Activated T-cell treated with anti-CD3 and anti-CD28 coated beads, Interleukin-2, amount 50 U/mL, for 72 hours (primary cell): ENCODE results near the gene COX6B1. TPM values are rescaled to one million over a fixed set of nuclear protein-coding genes. Genes with fewer than 3 reads are reported as not detected.
"Not testable (repeated sequence)": the region's sequence is repeated elsewhere in the genome, so short reads cannot be mapped to it uniquely, and the experiment has no call there.

ENCODE experiments used
- ATAC-seq, 2 donors: fragments of 150-1000 bp; cut with Tn5 transposase; replicated peaks in 1 of 2; 2 replicates each; pipeline ENCODE4 v1.10.0; 2021; ENCODE audit warnings: moderate library complexity in 2 of 2, mild to moderate bottlenecking in 1 of 2
- DNase-seq, 2 donors: peaks; one replicate each; pipeline ENCODE4 v3.0.0; 2021 to 2022; ENCODE audit warnings: mixed read lengths in 1 of 2
- H3K27ac Mint-ChIP-seq: one replicate; pipeline ENCODE4 v1.8.0; 2022; ENCODE audit warnings: mild to moderate bottlenecking, moderate library complexity, mixed read lengths
- H3K27me3 Mint-ChIP-seq: one replicate; pipeline ENCODE4 v1.8.0; 2022; ENCODE audit warnings: low read depth, mixed read lengths
- H3K36me3 Mint-ChIP-seq, 2 donors: one replicate each; pipeline ENCODE4 v1.8.0; 2022; ENCODE audit warnings: mixed read lengths in 2 of 2, mild to moderate bottlenecking in 1 of 2; ENCODE audit not compliant: insufficient read depth in 2 of 2
- H3K4me1 Mint-ChIP-seq: one replicate; pipeline ENCODE4 v1.8.0; 2022; ENCODE audit warnings: low read depth, mixed read lengths
- H3K4me3 Mint-ChIP-seq, 2 donors: one replicate each; pipeline ENCODE4 v1.8.0; 2022; ENCODE audit warnings: mild to moderate bottlenecking in 2 of 2, mixed read lengths in 2 of 2, moderate library complexity in 2 of 2
- H3K9me3 Mint-ChIP-seq, 2 donors: one replicate each; pipeline ENCODE4 v1.8.0; 2022; ENCODE audit warnings: mixed read lengths in 2 of 2
- total RNA-seq, 2 donors: library from RNA; stranded (reverse); gene quantifications; one replicate each; pipeline ENCODE4 v1.2.3, GENCODE V29; 2022

Gene COX6B1
- total RNA-seq, 2 donors from 2014 or later, result 277 to 288 TPM

DNA sequence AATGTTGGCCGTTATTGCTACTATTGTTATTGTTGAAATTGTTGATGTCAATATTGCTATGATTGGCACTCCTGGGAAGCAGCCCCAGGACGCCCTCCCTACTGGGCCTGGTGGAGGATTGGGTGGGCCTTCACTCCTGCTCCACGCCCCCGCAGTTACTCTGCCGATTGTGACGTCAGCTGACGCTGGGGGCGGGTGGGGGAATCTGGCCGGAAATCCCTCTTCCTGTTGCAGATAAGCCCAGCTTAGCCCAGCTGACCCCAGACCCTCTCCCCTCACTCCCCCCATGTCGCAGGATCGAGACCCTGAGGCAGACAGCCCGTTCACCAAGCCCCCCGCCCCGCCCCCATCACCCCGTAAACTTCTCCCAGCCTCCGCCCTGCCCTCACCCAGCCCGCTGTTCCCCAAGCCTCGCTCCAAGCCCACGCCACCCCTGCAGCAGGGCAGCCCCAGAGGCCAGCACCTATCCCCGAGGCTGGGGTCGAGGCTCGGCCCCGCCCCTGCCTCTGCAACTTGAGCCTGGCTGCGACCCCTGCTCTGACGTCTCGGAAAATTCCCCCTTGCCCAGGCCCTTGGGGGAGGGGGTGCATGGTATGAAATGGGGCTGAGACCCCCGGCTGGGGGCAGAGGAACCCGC is 6.5 kb upstream of the COX6B1 start, which contains the start of gene ETV2:
Gene ETV2, plus strand, starts transcription at position 231 of the 637 bp plus-strand sequence. CDS start 716 bp downstream, outside the sequence.
- peaks cover 0 to 1% of the 10 kb centered on the region in 2 donors for H3K36me3 Mint-ChIP-seq
- peak within 1 kb of the TSS; percentile 38 for H3K27ac Mint-ChIP-seq
- DNase-seq (peak; percentile 53 to 69), ATAC-seq (no peak)
- no peaks in the 10 kb centered on the region for H3K27me3 Mint-ChIP-seq
- H3K4me1 Mint-ChIP-seq, result peaks cover 35% of the 10 kb centered on the region
- peak within 1 kb of the TSS; percentile 91 to 92 for H3K4me3 Mint-ChIP-seq
- no peaks in the 10 kb centered on the region for H3K9me3 Mint-ChIP-seq

DNA sequence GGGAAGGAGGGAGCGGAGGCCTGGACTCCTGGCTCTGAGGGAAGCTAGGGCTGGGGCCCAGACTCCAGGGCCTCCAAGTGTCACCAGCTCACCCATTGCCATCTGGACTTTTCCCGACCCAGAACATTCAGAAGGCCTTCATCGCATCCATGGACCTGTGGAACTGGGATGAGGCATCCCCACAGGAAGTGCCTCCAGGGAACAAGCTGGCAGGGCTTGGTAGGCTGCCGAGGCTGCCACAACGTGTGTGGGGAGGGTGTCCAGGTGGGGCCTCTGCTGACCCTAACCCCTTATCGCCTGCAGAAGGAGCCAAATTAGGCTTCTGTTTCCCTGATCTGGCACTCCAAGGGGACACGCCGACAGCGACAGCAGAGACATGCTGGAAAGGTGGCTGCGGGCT is 5.8 kb upstream of the COX6B1 start:
- ATAC-seq (no peak), DNase-seq (no peak)
- Mint-ChIP-seq H3K9me3 (no peaks in the 10 kb centered on the region), H3K36me3 (peaks cover 0 to 1% of the 10 kb centered on the region in 2 donors), H3K4me3 (peak overlapping the region; percentile 91 to 92), H3K4me1 (peaks cover 37% of the 10 kb centered on the region), H3K27me3 (no peaks in the 10 kb centered on the region), H3K27ac (no peak overlapping the region)

DNA sequence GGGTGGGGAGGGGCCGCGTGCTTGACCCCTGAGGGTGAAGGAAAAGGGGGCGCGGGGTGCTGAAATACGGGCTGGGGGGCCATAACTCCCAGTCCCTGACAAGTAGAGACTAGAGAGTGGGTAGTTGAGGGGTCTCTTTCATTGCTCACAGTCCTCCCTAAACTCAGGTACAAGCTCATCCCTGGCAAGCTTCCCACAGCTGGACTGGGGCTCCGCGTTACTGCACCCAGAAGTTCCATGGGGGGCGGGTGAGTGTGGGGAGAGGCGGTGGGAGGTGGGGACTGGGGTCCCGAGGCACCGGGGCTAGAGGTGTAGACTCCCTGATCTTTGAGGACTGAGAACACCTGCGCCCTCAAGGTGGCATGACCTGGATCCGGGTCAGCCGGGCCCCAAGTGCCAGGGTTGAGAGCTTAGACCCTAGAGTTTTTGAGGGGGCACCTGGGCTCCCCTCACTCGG is 5.3 kb upstream of the COX6B1 start:
- DNase-seq (no peak), ATAC-seq (no peak)
- Mint-ChIP-seq H3K27me3 (no peaks in the 10 kb centered on the region), H3K36me3 (peaks cover 0 to 1% of the 10 kb centered on the region in 2 donors), H3K9me3 (no peaks in the 10 kb centered on the region), H3K4me1 (peaks cover 37% of the 10 kb centered on the region), H3K4me3 (peak overlapping the region; percentile 91 to 92), H3K27ac (no peak overlapping the region)

DNA sequence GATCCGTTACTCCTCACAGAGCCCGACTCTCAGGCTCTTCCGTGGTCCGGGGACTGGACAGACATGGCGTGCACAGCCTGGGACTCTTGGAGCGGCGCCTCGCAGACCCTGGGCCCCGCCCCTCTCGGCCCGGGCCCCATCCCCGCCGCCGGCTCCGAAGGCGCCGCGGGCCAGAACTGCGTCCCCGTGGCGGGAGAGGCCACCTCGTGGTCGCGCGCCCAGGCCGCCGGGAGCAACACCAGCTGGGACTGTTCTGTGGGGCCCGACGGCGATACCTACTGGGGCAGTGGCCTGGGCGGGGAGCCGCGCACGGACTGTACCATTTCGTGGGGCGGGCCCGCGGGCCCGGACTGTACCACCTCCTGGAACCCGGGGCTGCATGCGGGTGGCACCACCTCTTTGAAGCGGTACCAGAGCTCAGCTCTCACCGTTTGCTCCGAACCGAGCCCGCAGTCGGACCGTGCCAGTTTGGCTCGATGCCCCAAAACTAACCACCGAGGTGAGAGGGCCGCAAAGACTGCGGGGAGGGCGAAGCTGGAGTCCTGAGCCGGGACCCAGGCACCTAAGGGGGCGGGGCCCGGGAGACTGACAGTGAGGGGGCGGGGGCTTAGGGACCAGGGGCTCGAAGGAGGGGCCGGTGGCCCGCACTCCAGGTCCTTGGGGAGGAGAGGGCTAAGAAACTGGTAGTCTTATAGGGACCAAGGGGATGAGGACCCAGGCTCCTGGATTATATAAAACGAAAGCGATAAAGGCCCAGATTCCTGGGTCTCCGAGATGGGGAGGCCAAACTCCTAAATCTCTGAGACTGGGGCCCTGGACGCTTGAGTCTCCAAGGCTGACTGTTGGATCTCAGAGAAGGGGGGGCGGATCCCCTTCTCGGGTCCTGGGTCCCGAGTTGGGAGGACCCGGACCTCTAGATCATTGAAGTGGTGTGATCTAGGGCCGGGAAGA is 4.6 kb upstream of the COX6B1 start:
- ATAC-seq (peak; percentile 54 to 56), DNase-seq (peak; percentile 89)
- Mint-ChIP-seq H3K36me3 (no peaks in the 10 kb centered on the region), H3K4me1 (peaks cover 37% of the 10 kb centered on the region), H3K4me3 (peak overlapping the region; percentile 91 to 92), H3K27ac (peak overlapping the region; percentile 50), H3K9me3 (no peaks in the 10 kb centered on the region), H3K27me3 (no peaks in the 10 kb centered on the region)

DNA sequence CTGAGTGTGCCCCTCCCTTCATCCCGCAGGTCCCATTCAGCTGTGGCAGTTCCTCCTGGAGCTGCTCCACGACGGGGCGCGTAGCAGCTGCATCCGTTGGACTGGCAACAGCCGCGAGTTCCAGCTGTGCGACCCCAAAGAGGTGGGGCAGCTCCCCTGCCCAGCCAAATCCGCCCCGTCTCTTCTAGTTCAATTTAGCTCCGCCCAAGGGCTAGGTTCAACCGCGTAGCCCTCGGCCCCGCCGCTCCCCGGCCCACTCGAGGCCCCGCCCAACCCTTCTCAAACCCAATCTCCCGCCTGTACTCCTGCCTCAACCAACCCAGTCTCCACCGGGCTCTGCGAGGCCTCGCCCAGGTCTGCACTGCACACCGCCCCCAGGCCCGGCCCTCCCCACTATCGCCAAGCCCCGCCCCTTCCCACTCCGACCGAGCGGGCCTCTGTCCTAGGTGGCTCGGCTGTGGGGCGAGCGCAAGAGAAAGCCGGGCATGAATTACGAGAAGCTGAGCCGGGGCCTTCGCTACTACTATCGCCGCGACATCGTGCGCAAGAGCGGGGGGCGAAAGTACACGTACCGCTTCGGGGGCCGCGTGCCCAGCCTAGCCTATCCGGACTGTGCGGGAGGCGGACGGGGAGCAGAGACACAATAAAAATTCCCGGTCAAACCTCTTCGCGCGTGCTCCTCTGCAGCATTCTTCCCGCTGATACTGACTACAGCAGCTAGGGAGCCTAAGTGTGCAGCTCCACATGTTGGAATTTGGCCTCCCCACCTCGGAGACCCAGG is 3.7 kb upstream of the COX6B1 start:
- no peaks in the 10 kb centered on the region for H3K9me3 Mint-ChIP-seq
- peaks cover 2 to 5% of the 10 kb centered on the region in 2 donors for H3K36me3 Mint-ChIP-seq
- H3K4me3 Mint-ChIP-seq, result peak overlapping the region; percentile 91 to 92
- DNase-seq (peak; percentile 98 to 99), ATAC-seq (peak; percentile 83 to 86)
- H3K4me1 Mint-ChIP-seq, result peaks cover 46% of the 10 kb centered on the region
- peak overlapping the region; percentile 88 for H3K27ac Mint-ChIP-seq
- no peaks in the 10 kb centered on the region for H3K27me3 Mint-ChIP-seq

DNA sequence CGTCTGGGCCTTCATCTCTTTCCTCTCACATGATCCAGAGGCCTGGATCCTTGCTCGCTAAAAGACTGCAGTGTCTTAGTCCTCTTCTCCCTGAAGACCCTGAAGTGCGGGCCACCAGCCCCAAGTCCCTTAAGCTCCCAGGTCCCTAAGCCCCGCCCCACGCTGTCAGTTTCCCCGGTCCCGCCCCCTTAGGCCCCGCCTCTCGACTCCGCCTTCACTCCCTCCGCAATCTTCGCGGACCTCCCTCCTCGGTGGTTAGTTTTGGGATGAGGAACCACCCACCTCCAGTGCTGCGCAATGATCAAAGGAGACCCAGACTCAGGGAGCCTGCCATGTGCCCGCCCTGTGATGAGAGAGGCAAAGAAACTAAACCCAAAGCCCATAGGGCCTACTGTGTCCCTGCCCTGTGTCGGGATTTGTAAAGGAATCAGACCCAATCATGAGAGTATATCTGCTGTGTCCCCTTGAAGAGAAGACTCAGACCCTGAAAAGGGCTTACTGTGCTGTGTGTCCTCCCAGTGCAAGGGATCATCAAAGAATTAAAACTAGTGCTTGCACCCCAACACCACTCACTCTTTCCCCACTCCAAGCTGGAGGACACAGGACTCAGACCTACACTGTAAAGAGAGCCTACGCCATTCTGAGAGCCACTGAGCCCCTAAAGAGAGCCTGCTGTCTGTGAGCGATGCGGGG is 3.0 kb upstream of the COX6B1 start:
- DNase-seq (peak; percentile 91 to 92), ATAC-seq (peak; percentile 16 to 20)
- H3K4me1 Mint-ChIP-seq, result peaks cover 53% of the 10 kb centered on the region

DNA sequence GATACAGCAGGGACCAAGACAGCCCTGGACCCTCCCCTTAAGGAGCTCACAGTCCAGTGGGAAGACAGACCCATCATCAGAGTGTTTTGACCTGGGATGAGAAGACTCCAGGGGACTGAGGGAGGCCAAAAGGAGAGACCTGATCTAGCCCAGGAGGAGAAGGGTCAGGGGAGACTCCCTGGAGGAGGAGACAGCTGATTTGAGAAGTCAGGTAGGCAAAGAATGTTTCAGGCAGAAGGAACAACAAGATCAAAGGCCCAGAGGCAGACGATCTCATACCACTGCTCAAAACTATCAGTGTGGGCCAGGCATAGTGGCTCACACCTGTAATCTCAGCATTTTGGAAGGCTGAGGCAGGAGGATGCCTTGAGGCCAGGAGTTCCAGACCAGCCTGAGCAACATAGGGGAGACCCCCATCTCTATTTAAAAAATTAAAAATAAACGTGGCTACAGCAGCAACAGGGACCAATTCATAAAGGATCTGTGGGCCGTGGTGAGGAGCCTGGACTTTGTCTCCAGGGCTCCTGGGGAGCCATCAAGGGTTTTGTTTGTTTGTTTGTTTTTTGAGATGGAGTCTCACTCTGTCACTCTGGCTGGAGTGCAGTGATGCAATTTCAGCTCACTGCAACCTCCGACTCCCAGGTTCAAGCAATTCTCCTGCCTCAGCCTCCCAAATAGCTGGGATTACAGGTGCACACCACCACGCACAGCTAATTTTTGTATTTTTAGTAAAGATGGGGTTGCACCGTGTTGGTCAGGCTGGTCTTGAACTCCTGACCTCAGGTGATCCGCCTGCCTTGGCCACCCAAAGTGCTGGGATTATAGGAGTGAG is 2.2 kb upstream of the COX6B1 start:
- ATAC-seq (no peak), DNase-seq (no peak)
- Mint-ChIP-seq H3K27me3 (no peaks in the 10 kb centered on the region), H3K4me3 (peak overlapping the region; percentile 91 to 92), H3K4me1 (peaks cover 59% of the 10 kb centered on the region), H3K36me3 (peaks cover 2 to 5% of the 10 kb centered on the region in 2 donors), H3K27ac (no peak overlapping the region), H3K9me3 (no peaks in the 10 kb centered on the region)

More for the DNA sequence above, 3.0 kb upstream of the COX6B1 start:
- H3K27me3 Mint-ChIP-seq, result no peaks in the 10 kb centered on the region
- peak overlapping the region; percentile 91 to 92 for H3K4me3 Mint-ChIP-seq
- peak overlapping the region; percentile 88 for H3K27ac Mint-ChIP-seq
- H3K36me3 Mint-ChIP-seq, result peaks cover 2 to 5% of the 10 kb centered on the region in 2 donors
- no peaks in the 10 kb centered on the region for H3K9me3 Mint-ChIP-seq

DNA sequence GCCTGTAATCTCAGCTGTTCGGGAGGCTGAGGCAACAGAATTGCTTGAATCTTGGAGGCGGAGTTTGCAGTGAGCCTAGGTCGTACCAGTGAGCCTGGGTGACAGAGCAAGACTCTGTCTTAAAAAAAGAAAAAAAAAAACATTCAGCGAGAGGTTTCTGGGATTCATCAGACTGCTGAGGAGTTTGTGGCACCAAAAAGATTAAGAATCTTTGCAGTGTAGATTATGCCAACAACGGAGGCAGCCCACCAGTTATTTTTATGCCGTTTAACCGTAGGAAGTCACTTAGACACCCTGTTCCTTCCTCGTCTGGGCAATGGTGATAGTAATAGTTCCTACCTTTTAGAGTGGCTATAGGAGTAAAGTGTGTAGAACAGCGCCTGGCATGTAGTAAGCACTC is 2.5 kb downstream of the COX6B1 start:
- ATAC-seq (no peak), DNase-seq (no peak)
- no peak overlapping the region for H3K27ac Mint-ChIP-seq
- H3K4me3 Mint-ChIP-seq, result no peak overlapping the region
- H3K27me3 Mint-ChIP-seq, result no peaks in the 10 kb centered on the region
- H3K36me3 Mint-ChIP-seq, result peaks cover 7 to 17% of the 10 kb centered on the region in 2 donors
- peaks cover 32% of the 10 kb centered on the region for H3K4me1 Mint-ChIP-seq
- H3K9me3 Mint-ChIP-seq, result no peaks in the 10 kb centered on the region

DNA sequence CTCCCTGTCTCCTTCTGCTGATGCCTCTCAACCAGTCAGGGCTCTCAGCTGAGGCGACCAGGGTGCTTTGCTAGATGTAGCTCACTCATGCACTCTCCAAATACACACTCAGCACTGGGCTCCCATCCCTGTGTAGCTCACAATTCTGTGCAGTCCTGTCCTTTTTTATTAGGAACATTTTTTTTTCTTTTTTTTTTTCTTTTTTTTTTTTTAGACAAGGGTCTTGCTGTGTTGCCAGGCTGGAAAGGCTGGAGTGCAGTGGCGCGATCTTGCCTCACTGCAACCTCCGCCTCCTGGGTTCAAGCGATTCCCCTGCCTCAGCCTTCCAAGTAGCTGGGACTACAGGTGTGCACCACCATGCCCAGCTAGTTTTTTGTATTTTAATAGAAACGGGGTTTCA is 6.7 kb downstream of the COX6B1 start:
- peaks cover 10 to 31% of the 10 kb centered on the region in 2 donors for H3K36me3 Mint-ChIP-seq
- not testable (repeated sequence) for H3K27ac Mint-ChIP-seq, H3K27me3 Mint-ChIP-seq, ATAC-seq, DNase-seq, H3K9me3 Mint-ChIP-seq, H3K4me3 Mint-ChIP-seq
- peaks cover 14% of the 10 kb centered on the region for H3K4me1 Mint-ChIP-seq

DNA sequence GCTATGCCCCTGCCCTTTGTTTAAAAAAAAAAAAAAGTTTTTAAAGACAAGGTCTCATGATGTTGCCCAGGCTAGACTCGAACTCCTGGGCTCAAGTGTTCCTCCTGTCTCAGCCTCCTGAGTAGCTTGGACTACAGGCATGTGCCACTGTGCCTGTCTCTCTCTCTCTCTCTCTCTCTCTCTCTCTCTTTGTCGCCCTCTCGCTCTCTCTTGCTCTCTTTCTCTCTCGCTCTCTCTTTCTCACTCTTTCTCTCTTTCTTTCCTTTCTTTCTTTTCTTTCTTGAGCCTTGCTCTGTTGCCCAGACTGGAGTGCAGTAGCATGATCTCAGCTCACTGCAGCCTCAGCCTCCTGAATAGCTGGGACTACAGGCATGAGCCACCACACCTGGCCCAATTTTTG is 7.5 kb downstream of the COX6B1 start:
- Mint-ChIP-seq H3K27me3 (no peaks in the 10 kb centered on the region), H3K27ac (peak overlapping the region; percentile 7), H3K36me3 (peaks cover 10 to 33% of the 10 kb centered on the region in 2 donors), H3K9me3 (no peaks in the 10 kb centered on the region), H3K4me1 (peaks cover 6% of the 10 kb centered on the region), H3K4me3 (no peak overlapping the region)
- DNase-seq, result no peak
- no peak for ATAC-seq

DNA sequence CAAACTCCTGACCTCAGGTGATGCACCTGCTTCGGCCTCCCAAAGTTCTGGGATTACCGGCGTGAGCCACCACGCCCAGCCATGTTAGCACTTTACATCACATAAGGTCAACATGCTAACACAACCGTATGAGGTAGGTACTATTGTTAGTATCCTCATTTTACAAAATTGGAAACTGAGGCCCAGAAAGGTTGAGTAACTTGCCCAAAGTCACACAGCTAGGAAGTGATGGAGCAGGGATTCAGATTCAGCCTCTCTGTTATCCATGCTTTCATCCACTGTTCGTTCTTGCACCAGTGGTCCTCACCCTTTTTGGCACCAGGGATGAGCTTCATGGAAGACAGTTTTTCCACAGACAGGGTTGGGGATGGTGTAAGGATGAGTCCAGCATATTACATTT is 8.6 kb downstream of the COX6B1 start:
- ATAC-seq (no peak), DNase-seq (no peak)
- Mint-ChIP-seq H3K4me1 (no peaks in the 10 kb centered on the region), H3K36me3 (peaks cover 13 to 31% of the 10 kb centered on the region in 2 donors), H3K27ac (no peak overlapping the region), H3K9me3 (no peaks in the 10 kb centered on the region), H3K4me3 (no peak overlapping the region), H3K27me3 (no peaks in the 10 kb centered on the region)
